Measurements from ENCODE around the gene IGHMBP2. TPM values are rescaled to one million over a fixed set of nuclear protein-coding genes. Genes with fewer than 3 reads are reported as not detected.
A peak's percentile ranks its signal among the peaks of the same experiment; 100 is the strongest.
"Not testable (repeated sequence)": the region's sequence is repeated elsewhere in the genome, so short reads cannot be mapped to it uniquely, and the experiment has no call there.

IGHMBP2 gene
- total RNA-seq, 4 donors from 2014 or later = 30.2 to 59.5 (median 49.2) TPM

DNA sequence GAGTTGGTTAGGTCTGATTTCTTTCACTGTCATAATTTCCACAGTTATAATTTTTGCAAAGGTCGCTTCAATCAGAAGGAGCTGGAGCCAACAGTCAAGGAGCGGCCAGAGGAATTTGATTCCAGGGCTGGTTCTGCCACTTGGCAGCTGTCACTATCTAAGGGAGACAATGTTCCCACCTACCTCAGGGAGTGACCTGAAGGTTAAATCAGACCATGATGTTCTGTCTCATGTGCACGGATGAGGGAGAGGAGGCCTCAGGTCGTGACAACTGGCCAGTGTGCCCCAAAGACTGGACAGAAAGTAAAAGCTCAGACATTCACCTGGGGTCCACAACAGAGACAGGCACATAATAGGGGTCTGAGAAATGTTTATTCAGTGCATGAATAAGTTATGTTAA is 69.5 kb downstream of the IGHMBP2 start:
- Histone ChIP-seq H3K36me3 (no peaks in the 10 kb centered on the region), H3K4me3 (no peak overlapping the region), H3K9me3 (no peaks in the 10 kb centered on the region), H3K27me3 (no peaks in the 10 kb centered on the region), H3K4me1 (no peaks in the 10 kb centered on the region), H3K27ac (no peak overlapping the region)
- no peak for TF ChIP-seq POLR2A (IDR thresholded peaks at IDR 0.05)
- TF ChIP-seq, protein P1, sequence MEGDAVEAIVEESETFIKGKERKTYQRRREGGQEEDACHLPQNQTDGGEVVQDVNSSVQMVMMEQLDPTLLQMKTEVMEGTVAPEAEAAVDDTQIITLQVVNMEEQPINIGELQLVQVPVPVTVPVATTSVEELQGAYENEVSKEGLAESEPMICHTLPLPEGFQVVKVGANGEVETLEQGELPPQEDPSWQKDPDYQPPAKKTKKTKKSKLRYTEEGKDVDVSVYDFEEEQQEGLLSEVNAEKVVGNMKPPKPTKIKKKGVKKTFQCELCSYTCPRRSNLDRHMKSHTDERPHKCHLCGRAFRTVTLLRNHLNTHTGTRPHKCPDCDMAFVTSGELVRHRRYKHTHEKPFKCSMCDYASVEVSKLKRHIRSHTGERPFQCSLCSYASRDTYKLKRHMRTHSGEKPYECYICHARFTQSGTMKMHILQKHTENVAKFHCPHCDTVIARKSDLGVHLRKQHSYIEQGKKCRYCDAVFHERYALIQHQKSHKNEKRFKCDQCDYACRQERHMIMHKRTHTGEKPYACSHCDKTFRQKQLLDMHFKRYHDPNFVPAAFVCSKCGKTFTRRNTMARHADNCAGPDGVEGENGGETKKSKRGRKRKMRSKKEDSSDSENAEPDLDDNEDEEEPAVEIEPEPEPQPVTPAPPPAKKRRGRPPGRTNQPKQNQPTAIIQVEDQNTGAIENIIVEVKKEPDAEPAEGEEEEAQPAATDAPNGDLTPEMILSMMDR (IDR thresholded peaks at IDR 0.05) = no peak
- DNase-seq = peak in 1 of 3 donors; percentile 13

DNA sequence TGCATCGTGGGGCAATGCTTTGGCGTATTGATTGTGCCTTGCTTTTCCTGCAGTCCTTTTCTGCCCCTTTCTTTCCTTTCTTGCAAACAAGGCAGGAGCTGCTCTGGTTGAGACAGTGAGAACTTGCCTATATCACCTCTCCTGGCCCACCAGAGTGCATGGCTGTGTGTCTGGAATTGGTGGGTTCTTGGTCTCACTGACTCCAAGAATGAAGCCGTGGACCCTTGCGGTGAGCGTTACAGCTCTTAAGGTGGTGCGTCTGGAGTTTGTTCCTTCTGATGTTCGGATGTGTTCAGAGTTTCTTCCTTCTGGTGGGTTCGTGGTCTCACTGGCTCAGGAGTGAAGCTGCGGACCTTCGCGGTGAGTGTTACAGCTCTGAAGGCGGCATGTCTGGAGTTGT is 70.0 kb downstream of the IGHMBP2 start:
- H3K27me3 ChIP-seq, H3K36me3 ChIP-seq, H3K4me3 ChIP-seq, H3K9me3 ChIP-seq, H3K27ac ChIP-seq, H3K4me1 ChIP-seq: not testable (repeated sequence)
- DNase-seq = peak in 2 of 3 donors; percentile 3 to 4

DNA sequence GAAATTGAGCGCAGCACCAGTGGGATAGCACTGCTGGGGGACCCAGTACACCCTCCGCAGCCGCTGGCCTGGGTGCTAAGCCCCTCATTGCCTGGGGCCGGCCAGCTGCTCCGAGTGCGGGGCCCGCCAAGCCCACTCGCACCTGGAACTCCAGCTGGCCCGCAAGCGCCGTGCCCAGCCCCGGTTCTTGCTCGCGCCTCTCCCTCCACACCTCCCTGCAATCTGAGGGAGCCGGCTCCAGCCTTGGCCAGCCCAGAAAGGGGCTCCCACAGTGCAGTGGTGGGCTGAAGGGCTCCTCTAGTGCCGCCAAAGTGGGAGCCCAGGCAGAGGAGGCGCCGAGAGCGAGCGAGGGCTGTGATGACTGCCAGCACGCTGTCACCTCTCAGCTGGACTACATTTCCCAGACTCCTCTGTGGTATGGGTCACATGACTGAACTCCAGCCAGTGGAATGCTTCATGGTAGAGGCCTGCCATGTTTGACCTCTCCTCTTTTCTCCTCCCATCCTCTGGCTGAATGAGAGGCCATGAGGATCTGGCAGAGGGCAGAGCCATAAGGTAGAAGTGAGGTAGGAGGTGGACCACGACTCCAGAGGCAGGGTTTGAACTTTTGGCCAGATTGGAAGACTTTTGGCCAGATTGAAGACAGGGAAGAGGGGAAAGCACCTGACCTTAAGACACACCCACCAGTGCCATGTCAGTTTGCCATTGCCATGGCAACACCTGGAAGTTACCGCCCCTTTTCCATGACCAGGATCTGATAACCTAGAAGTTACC is 70.9 kb downstream of the IGHMBP2 start:
- no peak for TF ChIP-seq POLR2A (IDR thresholded peaks at IDR 0.05)
- TF ChIP-seq, protein P1 (IDR thresholded peaks at IDR 0.05) = no peak
- no peaks in the 10 kb centered on the region for H3K27me3 ChIP-seq
- H3K4me1 ChIP-seq = no peaks in the 10 kb centered on the region
- H3K9me3 ChIP-seq = no peaks in the 10 kb centered on the region
- H3K36me3 ChIP-seq = no peaks in the 10 kb centered on the region
- H3K27ac ChIP-seq = no peak overlapping the region
- no peak overlapping the region for H3K4me3 ChIP-seq
- DNase-seq = peak in 2 of 3 donors; percentile 10 to 37

DNA sequence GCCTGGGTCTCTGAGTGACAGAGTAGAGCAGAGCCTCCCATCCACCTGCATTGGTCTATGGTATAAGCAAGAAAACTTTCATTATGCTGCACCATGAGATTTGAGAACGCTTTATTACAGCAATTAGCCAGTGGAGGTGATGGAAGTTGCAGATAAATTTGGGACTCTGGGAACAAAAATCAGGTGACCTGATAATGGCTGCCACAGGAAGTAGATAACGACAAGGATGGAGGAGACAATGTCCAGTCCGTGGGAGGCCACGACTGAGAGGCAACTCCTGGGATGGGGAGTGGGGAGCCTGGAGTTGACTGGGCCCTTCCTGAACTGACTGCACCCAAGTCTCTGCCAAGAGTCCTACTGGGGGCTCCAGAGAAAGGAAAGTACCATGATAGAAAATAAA is 72.4 kb downstream of the IGHMBP2 start:
- H3K4me1 ChIP-seq = no peaks in the 10 kb centered on the region
- H3K4me3 ChIP-seq = no peak overlapping the region
- no peaks in the 10 kb centered on the region for H3K27me3 ChIP-seq
- H3K36me3 ChIP-seq = no peaks in the 10 kb centered on the region
- H3K9me3 ChIP-seq = no peaks in the 10 kb centered on the region
- H3K27ac ChIP-seq = no peak overlapping the region
- peak in 1 of 3 donors; percentile 4 for DNase-seq
- TF ChIP-seq POLR2A (IDR thresholded peaks at IDR 0.05) = no peak
- TF ChIP-seq, protein P1 (IDR thresholded peaks at IDR 0.05) = no peak

DNA sequence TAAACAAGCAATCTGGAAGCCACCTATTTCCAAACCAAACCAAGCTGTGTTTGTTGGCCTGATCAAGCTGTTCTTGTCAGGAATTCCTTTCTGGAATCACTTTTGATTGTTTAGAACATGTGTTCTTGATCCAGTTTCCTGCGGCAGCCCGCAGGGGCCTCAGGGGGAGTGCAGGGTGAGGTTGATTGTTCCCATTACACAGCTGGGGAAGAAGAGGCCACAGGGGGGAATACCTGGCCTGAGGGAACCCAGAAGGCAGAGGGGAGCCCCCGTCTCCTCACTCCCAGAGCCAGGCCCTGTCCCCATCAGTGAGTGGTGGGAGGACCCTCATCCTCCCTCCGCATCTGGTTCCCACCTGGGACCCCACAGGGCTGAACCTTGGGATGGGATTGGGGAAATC is 72.9 kb downstream of the IGHMBP2 start:
- Histone ChIP-seq H3K27ac (no peak overlapping the region), H3K4me1 (no peaks in the 10 kb centered on the region), H3K9me3 (no peaks in the 10 kb centered on the region), H3K36me3 (no peaks in the 10 kb centered on the region), H3K4me3 (no peak overlapping the region), H3K27me3 (no peaks in the 10 kb centered on the region)
- no peak for TF ChIP-seq POLR2A (IDR thresholded peaks at IDR 0.05)
- TF ChIP-seq, protein P1 (IDR thresholded peaks at IDR 0.05) = no peak
- DNase-seq = peak in 1 of 3 donors; percentile 15

DNA sequence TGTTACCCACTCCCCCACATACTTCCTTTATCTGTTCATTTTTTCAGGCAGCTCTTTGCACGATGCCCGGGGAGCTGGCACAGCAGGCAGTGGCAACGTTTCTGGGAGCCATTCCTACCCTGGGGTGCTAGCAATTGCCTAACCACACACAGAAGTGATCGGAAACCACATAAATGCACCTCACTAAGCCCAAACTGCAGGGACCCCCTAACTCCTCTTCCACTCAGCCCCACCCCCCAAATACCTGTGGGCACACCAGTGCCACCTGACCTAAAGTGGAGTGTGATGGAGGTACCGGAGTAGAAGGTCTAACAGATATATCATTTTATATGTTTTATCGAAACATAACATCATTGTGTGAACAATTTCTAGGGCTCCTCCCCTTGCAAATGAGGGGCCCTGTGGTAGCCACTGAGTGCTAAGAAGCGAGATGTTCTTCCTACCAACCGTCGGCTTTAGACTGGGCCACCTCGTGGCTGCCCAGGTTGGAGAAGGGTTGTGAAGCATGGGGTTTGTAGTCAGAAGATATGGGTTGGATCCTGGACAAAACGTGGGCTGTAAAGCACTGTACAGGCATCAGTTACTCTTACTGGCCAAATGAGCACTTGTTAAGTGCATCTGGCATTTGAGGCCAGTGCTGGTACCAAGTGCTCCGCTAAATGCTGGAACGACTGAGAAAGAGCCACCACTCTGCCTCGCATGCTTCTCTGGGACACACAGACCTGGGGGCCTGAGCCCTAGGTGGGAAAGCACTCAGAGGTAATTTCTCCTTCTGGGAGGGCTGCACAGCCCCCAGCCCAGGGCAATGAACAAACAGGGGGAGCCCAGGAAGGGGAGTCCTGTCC is 74.3 kb downstream of the IGHMBP2 start:
- Histone ChIP-seq H3K9me3 (no peaks in the 10 kb centered on the region), H3K4me1 (no peaks in the 10 kb centered on the region), H3K36me3 (no peaks in the 10 kb centered on the region), H3K27me3 (no peaks in the 10 kb centered on the region), H3K27ac (no peak overlapping the region), H3K4me3 (no peak overlapping the region)
- TF ChIP-seq, protein P1 (IDR thresholded peaks at IDR 0.05) = no peak
- TF ChIP-seq POLR2A (IDR thresholded peaks at IDR 0.05) = no peak
- peak in 1 of 3 donors; percentile 13 for DNase-seq
